Measurements from ENCODE around the gene MTG1. TPM values are rescaled to one million over a fixed set of nuclear protein-coding genes. Genes with fewer than 3 reads are reported as not detected.

Gene MTG1
- total RNA-seq, 1 donor: 31.5 TPM

DNA sequence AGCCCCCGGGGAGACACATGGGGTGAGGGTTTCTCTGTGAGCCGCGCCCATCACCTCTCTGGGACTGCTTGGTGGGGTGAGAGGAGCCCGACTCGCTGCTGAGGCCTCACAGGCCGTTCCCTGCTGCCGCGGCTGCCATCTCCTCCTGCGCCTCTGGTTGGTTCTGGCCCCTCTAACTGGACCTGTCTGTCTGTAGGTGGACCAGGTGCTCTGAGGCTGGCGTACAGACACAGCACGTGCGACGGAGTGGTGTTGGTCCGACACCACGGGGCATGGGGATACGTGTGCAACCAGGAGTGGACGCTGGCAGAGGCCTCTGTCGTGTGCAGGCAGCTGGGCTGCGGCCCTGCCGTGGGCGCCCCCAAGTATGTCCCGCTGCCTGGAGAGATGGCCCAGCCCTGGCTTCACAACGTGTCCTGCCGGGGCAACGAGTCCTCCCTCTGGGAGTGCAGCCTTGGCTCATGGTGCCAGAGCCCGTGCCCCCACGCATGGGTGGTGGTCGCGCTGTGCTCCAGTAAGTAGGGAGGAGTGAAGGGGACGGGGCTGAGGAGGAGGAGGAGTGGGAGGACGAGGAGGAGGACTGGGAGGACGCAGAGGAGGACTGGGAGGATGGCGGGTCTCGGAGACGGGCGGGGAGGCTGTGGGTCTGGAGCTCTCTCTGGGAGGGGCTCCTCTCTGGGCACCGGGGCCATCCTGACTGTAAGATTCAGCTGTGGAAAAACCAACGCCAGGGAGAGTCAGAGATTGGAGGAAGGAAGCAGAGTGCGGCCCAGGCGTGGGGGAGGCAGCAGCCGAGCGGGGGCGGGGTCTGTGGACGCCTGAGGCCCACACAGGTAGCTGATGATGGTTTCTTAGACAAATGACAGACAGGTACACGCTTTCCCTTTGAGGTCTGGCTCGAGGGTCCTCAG lies 62.3 kb downstream of the MTG1 start:
- peak; percentile 72 for DNase-seq (ENCODE audit: insufficient read length, low spot score, missing footprints)
- Histone ChIP-seq H4K20me1 (ENCODE audit: insufficient read depth, low read length) (no peaks in the 10 kb centered on the region), H3K27me3 (ENCODE audit: insufficient read depth, low read length) (no peaks in the 10 kb centered on the region), H3K27ac (ENCODE audit: low read depth, low read length) (no peak overlapping the region), H3K9me3 (ENCODE audit: low read depth, low read length) (no peaks in the 10 kb centered on the region), H3K4me2 (ENCODE audit: insufficient read depth, low read length) (no peak overlapping the region), H3K36me3 (ENCODE audit: insufficient read depth, low read length) (no peaks in the 10 kb centered on the region), H3K4me3 (ENCODE audit: insufficient read depth, low read length) (no peak overlapping the region), H2AFZ (ENCODE audit: low read length) (no peak overlapping the region), H3K79me2 (ENCODE audit: insufficient read depth, low read length) (no peaks in the 10 kb centered on the region), H3K4me1 (ENCODE audit: insufficient read depth, low read length) (no peaks in the 10 kb centered on the region)
- TF ChIP-seq, protein P1, sequence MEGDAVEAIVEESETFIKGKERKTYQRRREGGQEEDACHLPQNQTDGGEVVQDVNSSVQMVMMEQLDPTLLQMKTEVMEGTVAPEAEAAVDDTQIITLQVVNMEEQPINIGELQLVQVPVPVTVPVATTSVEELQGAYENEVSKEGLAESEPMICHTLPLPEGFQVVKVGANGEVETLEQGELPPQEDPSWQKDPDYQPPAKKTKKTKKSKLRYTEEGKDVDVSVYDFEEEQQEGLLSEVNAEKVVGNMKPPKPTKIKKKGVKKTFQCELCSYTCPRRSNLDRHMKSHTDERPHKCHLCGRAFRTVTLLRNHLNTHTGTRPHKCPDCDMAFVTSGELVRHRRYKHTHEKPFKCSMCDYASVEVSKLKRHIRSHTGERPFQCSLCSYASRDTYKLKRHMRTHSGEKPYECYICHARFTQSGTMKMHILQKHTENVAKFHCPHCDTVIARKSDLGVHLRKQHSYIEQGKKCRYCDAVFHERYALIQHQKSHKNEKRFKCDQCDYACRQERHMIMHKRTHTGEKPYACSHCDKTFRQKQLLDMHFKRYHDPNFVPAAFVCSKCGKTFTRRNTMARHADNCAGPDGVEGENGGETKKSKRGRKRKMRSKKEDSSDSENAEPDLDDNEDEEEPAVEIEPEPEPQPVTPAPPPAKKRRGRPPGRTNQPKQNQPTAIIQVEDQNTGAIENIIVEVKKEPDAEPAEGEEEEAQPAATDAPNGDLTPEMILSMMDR (IDR thresholded peaks at IDR 0.05; ENCODE audit: extremely low read depth, low read depth, low read length): no peak

- no peak overlapping the region for H3K4me2 ChIP-seq (ENCODE audit: insufficient read depth, low read length)
- H3K36me3 ChIP-seq (ENCODE audit: insufficient read depth, low read length): no peaks in the 10 kb centered on the region
- no peaks in the 10 kb centered on the region for H3K79me2 ChIP-seq (ENCODE audit: insufficient read depth, low read length)
- H3K4me3 ChIP-seq (ENCODE audit: insufficient read depth, low read length): no peak overlapping the region
- peak; percentile 56 for DNase-seq (ENCODE audit: insufficient read length, low spot score, missing footprints)
- no peaks in the 10 kb centered on the region for H3K27me3 ChIP-seq (ENCODE audit: insufficient read depth, low read length)
- H2AFZ ChIP-seq (ENCODE audit: low read length): no peak overlapping the region
- no peaks in the 10 kb centered on the region for H3K9me3 ChIP-seq (ENCODE audit: low read depth, low read length)
- TF ChIP-seq, protein P1 (IDR thresholded peaks at IDR 0.05; ENCODE audit: extremely low read depth, low read depth, low read length): no peak
- H3K27ac ChIP-seq (ENCODE audit: low read depth, low read length): no peak overlapping the region
- no peaks in the 10 kb centered on the region for H3K4me1 ChIP-seq (ENCODE audit: insufficient read depth, low read length)
- no peaks in the 10 kb centered on the region for H4K20me1 ChIP-seq (ENCODE audit: insufficient read depth, low read length)
Measured at GRCh38 chr10:133457100-133457841, 63.3 kb downstream of the MTG1 start.

GRCh38 chr10:133458021-133458709 lies 64.2 kb downstream of the MTG1 start:
- no peak overlapping the region for H3K4me3 ChIP-seq (ENCODE audit: insufficient read depth, low read length)
- no peaks in the 10 kb centered on the region for H3K36me3 ChIP-seq (ENCODE audit: insufficient read depth, low read length)
- no peaks in the 10 kb centered on the region for H4K20me1 ChIP-seq (ENCODE audit: insufficient read depth, low read length)

More at GRCh38 chr10:133458021-133458709, 64.2 kb downstream of the MTG1 start:
- H2AFZ ChIP-seq (ENCODE audit: low read length): no peak overlapping the region
- H3K4me1 ChIP-seq (ENCODE audit: insufficient read depth, low read length): no peaks in the 10 kb centered on the region
- no peaks in the 10 kb centered on the region for H3K79me2 ChIP-seq (ENCODE audit: insufficient read depth, low read length)
- no peaks in the 10 kb centered on the region for H3K27me3 ChIP-seq (ENCODE audit: insufficient read depth, low read length)
- H3K4me2 ChIP-seq (ENCODE audit: insufficient read depth, low read length): no peak overlapping the region
- H3K27ac ChIP-seq (ENCODE audit: low read depth, low read length): no peak overlapping the region
- TF ChIP-seq, protein P1 (IDR thresholded peaks at IDR 0.05; ENCODE audit: extremely low read depth, low read depth, low read length): no peak
- no peaks in the 10 kb centered on the region for H3K9me3 ChIP-seq (ENCODE audit: low read depth, low read length)
- DNase-seq (ENCODE audit: insufficient read length, low spot score, missing footprints): peak; percentile 83

Measured in osteoblast (primary cell).